HFF-Myc (cell line): ENCODE measurements around the gene RNF150.

Source experiments
- DNase-seq: peaks from one replicate; pipeline ENCODE4 v3.0.0-alpha.2; 2011; ENCODE audit warnings: low read depth; ENCODE audit errors: extremely low read depth
- H3K4me3 ChIP-seq: replicated peaks from 2 replicates; pipeline ENCODE4 v1.5.1; 2011; ENCODE audit warnings: low read depth, mild to moderate bottlenecking, control low read depth, low read length
- TF ChIP-seq, protein P1 (sequence below): IDR thresholded peaks from 2 replicates; pipeline ENCODE4 v1.5.1; 2012; ENCODE audit warnings: mild to moderate bottlenecking, low read depth, low read length, control low read depth; ENCODE audit errors: missing control alignments

The RNF150 gene

GRCh38 chr4:141079393-141079930 lies 53.8 kb downstream of the RNF150 start:
- TF ChIP-seq, protein P1, sequence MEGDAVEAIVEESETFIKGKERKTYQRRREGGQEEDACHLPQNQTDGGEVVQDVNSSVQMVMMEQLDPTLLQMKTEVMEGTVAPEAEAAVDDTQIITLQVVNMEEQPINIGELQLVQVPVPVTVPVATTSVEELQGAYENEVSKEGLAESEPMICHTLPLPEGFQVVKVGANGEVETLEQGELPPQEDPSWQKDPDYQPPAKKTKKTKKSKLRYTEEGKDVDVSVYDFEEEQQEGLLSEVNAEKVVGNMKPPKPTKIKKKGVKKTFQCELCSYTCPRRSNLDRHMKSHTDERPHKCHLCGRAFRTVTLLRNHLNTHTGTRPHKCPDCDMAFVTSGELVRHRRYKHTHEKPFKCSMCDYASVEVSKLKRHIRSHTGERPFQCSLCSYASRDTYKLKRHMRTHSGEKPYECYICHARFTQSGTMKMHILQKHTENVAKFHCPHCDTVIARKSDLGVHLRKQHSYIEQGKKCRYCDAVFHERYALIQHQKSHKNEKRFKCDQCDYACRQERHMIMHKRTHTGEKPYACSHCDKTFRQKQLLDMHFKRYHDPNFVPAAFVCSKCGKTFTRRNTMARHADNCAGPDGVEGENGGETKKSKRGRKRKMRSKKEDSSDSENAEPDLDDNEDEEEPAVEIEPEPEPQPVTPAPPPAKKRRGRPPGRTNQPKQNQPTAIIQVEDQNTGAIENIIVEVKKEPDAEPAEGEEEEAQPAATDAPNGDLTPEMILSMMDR = no peak

GRCh38 chr4:141078871-141079270 lies 54.4 kb downstream of the RNF150 start:
- no peak overlapping the region for H3K4me3 ChIP-seq
- TF ChIP-seq, protein P1 = no peak
- no peak for DNase-seq

More at GRCh38 chr4:141079393-141079930, 53.8 kb downstream of the RNF150 start:
- DNase-seq = no peak
- H3K4me3 ChIP-seq = no peak overlapping the region

DNA sequence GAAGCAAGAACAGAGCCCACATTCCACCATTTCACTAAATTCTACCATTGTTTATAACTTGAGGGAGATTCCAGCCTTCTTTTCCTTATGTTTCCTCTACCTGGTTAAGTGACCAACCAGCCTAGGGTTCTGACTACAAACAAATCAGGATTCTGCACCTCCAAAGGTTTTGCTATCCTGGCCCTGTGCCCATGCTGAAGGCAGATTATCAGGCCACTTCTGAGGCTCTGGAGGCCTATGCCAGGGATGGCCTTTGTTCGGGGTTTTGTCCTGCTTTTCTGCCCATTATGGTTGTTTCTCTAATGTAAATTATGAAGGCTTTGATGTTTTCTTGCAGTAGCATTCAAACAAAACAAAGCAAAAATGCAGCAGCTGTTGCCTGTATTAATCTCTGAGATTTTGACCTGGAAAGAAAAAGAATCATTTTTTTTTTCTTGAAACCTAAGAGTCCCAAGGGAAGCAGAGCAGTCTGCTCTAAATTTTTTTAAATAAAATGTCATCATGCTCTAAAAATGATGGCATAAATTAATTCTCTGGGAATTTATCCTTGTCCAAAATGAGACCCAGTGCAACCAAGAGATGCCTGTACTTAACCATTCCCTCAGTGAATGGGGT lies 55.6 kb downstream of the RNF150 start:
- DNase-seq = no peak
- TF ChIP-seq, protein P1 = no peak
- H3K4me3 ChIP-seq = no peak overlapping the region

- H3K4me3 ChIP-seq = no peak overlapping the region
- no peak for DNase-seq
- TF ChIP-seq, protein P1 = no peak
Observed at GRCh38 chr4:141075553-141075952, 57.7 kb downstream of the RNF150 start.

GRCh38 chr4:141074098-141074878 lies 59.0 kb downstream of the RNF150 start:
- no peak overlapping the region for H3K4me3 ChIP-seq
- TF ChIP-seq, protein P1 = no peak
- DNase-seq = no peak

- TF ChIP-seq, protein P1 = no peak
- H3K4me3 ChIP-seq = no peak overlapping the region
- no peak for DNase-seq
Observed at GRCh38 chr4:141066690-141067089, 66.6 kb downstream of the RNF150 start.
